Hepatic stellate cell (primary cell): ENCODE data around the gene STX19.
"Not testable (repeated sequence)": the region's sequence is repeated elsewhere in the genome, so short reads cannot be mapped to it uniquely, and the experiment has no call there.

ENCODE experiments used
- DNase-seq: peaks from one replicate; pipeline ENCODE4 v3.0.0; 2011; ENCODE audit warnings: low spot score

STX19 gene, protein sequence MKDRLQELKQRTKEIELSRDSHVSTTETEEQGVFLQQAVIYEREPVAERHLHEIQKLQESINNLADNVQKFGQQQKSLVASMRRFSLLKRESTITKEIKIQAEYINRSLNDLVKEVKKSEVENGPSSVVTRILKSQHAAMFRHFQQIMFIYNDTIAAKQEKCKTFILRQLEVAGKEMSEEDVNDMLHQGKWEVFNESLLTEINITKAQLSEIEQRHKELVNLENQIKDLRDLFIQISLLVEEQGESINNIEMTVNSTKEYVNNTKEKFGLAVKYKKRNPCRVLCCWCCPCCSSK

DNA sequence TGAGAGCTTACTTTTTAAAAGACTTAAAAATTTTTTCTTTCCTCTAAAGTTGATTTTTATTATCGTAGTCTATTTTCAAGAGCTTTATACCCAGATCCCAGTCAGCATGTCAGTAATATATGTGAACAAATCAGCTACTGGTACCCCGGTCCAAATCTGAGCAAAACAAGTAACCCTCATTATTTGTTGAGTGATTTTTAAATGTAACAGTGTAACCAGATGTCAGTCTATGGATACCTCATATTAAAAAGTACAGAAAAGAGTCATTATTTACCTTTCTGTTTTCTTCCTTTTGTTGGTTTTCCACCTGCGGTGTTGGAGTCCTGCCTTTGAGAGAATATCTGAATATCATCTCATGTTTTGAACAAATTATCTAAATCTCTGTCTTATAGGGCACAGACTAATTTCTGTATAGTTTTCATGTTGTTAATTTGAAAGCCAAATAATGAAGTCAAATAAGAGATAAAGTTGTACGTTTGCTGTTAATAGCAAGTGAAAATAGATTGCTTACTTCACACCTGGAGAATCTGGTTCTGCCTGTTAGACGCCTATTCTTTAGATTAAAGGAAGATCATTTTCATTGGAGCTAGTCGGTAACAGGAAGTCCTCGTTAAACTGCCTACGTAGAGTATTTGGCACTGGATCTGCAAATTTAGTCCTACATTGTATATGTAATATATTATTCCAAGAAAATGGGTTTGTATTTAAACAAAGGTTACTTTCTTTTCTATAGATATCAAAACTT, at the start of gene STX19:
Gene STX19 (minus strand): TSS at position 505 of the 745 bp plus-strand sequence. CDS start 13,328 bp downstream, outside the sequence.
- DNase-seq = no peak

DNA sequence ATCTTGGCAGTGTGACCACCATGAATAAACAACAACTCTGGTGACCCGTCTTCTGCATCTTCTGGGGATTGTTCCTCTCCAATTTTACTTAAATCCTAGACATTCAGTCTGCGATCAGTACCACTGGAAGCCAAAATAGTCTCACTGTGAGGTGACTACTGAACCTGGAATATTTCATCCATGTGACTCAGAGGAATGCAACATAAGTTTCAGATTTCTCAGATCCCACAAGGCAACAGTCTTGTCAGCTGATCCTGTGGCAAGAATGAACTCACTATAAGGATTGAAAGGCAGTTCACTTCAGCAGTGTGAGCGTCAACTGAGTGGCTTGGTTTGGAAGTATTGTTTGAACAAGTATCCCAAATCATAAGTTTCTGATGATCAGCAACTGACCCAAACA, 47.7 kb upstream of the STX19 start:
- no peak for DNase-seq

DNA sequence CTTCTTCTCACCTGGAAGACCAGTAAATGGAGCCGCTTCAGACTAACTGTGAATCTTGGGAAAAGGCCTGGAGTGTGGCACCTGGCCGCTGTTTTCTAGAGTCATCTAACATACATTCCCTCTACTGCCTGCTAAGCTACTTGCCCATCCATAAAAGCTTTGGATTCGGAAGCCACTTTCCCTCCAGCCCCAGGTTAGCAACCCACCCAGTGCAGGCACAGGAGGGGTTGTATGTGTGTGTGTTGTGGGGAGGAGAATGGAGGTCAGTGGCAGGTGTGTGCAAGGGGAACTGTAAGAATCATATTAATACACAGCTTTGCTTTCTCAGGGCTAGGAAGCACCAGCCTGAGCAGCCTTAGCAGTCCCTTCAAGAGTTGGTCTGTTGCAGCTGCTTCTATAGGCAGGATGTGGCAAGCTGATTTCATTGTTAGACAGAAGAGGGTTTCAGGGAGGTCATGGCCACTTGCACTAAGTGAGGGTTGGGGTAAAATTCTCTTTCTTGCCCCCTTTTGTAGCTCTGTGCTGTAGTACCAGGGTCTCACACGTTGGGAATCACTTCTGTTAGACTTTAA, 43.4 kb upstream of the STX19 start:
- DNase-seq = no peak

DNA sequence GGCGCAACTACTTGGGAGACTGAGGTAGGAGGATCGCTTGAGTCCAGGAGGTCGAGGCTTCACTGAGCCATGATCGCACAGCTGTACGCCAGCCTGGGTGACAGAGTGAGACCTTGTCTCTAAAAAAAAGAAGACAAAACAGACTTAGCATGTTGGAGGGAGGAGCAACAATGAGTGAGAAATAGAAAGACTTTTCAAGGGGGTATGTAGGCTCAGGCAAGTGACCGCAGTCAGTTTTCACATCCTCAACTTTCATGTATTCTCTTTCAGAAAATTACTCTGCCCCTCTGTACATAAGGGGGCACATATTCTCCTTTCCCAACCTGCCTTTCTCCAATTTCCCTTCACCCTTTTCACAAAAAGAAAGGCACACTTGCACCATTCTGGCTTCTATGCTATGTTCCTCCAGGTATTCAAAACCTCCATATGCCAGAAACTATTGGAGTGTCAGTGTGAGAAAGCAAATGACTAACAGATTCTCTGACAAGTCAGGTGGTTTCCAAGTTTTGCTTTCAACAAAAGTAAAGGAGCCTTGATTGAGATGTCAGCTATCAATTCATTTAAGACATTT, 42.0 kb upstream of the STX19 start:
- no peak for DNase-seq

DNA sequence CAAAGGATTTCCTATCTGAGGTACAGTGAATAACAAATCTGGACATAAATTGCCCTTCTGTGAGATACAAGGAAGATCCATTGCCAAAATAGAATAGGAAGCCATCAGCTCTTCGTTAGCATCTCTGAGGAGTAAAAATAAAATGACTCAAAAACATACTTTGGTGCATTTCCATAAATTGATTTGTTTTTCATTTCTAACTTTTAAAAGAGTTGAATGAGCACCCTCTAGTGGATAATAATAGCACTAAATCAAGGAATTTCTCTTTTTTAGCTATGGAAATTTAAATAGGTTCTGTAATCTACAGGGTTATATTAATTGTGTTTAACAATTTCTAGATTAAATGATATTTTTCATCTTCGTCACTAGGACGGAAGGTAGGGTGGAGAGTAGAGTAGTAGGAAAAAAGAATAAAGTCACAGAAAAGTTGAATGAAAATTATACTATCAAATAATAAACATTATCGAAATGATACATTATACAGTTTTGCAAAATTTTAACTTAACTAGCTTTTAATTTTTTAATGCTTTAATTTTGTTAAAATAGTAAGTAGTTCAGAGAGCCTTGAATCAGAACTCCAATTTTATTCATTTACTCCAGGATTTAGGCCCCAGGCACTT, 40.9 kb upstream of the STX19 start:
- no peak for DNase-seq

DNA sequence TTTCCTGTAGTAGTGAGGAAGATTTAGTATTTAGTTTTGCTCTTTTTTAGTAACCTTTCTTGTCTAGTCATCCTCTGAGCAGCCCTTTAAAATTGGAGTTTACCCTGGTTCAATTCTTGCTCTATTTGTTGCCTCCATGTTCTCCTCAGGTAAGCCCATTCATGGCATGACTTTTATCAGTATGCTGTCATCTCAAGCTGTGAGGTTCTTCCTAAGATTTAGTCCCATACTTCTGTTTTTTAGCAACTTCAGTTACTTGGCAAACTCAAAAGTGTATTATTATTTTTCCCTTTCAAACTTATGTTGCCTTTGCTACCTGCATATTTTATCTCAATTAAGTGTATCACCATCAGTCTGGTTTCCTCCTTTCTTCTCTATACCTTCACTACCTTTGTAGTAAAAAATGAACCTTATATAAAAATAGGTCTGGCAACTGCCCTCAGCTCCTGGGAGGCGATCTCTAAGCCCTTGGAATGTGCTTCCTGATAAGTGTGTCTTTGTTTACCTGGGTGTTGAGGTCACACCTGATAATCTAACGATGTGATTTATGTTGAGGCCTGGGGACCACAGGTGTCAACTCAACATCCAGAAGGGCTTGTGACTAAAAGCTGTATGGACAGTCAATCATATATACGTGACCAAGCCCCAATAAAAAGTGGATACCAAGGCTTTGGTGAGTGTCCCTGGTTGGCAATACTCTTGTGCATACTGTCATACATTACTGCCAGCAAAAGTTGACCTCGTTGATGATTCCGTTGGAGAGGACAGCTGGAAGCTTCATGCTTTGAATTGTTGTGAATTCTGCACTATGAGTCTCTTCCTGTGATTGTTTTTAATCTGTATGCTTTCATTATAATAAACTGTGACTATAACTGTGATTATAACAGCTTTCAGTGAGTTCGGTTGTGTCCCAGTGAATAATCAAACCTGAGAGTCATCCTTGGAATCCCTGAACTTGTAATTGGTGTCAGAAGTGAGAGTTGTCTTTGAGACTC, 38.4 kb upstream of the STX19 start:
- no peak for DNase-seq

DNA sequence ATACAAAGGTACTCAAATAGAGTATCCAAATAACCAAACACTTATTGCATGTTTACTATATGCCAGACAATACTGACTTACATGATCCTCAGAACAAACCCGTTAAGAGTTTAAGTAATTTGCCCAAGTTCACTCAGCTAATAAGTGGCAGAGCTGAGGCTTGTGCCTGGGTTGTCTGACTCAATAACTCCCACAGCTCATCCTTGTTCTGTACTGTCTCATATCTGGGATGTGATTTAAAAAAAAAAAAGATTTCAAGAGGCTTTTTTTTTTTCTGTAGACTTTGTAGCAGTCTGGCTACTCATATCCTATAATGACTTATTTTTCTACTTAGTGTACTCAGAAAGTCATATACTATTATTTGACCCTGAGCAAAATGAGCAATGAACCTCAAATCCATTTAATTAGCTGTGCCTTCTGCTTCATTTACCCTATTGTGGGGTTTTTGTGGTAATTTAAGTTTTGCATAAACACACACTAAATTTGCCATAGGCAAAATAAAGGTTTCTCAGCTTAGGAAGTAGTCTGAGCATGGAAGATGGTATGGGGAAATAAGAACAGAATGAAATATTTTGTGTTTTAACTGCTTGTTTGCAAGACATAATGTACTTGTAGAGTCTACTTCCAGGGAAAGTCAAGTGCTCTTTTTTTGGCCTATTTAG, 37.6 kb upstream of the STX19 start:
- no peak for DNase-seq

DNA sequence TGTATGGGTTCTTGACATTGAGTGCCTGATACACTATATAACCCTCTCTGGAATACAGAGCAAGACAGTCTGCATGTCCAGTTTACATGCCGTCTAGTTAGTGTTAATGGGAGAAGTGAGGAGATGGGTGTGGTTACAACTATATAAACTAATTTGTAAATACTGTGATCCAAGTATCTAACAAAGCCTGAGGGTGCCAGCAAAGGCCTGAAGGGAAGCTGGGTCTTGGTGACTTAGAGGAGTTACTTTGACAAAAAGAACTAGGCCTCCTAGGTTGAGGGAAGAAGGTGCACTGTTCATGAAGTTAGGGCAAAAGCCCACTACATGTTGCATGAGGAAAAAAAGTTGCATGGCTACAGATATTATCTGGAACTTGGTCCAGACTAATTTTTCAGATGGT, 36.7 kb upstream of the STX19 start:
- no peak for DNase-seq

DNA sequence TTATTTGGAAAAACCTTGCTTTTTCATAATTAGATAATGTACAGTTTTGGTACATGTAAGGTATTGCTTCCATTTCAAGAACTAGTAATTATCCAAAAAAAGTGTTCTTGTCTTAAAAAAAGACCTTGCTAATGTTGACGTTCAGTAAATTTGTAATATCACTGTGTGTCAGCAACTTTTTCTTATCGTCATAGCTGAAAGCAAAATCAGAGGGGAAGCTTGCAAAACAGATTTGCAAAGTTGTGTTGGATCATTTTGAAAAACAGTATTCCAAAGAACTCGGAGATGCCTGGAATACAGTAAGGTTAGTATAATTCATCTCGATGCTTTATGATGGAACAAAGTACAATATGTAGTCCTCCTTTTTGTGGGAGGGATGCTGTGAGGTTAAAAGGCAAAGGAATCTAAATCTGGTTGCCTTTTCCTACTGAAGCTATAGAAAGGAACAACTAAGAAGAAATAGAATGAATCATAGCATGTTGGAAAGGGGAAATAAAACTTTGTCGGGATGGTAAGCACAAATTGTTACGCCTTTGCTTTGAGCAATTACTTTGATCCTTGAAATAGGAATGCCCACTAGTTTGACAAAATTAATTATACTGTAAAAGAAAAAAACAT, 36.0 kb upstream of the STX19 start:
- DNase-seq = no peak

DNA sequence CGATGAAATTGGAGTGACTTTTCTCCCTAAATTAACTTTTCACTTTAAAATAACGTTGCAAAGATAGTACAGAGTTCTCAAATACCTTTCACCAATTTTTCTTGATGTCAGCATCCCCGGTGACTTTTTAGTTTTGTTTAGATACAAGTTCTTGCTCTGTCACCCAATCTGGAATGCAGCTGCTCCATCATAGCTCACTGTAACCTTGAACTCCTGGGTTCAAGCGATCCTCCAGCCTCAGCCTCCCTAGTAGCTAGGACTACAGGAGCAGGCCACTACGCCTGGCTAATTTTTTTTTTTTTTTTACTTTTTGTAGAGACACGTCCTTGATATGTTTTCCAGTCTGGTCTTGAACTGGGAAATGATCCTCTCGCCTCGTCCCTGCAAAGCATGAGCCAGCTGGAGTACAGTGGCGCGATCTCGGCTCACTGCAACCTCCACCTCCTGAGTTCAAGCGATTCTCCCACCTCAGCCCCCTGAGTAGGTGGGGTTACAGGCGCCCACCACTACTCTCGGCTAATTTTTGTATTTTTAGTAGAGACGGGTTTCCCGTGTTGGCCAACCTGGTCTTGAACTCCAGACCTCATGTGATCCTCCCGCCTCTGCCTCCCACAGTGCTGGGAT, 35.2 kb upstream of the STX19 start:
- DNase-seq = no peak

DNA sequence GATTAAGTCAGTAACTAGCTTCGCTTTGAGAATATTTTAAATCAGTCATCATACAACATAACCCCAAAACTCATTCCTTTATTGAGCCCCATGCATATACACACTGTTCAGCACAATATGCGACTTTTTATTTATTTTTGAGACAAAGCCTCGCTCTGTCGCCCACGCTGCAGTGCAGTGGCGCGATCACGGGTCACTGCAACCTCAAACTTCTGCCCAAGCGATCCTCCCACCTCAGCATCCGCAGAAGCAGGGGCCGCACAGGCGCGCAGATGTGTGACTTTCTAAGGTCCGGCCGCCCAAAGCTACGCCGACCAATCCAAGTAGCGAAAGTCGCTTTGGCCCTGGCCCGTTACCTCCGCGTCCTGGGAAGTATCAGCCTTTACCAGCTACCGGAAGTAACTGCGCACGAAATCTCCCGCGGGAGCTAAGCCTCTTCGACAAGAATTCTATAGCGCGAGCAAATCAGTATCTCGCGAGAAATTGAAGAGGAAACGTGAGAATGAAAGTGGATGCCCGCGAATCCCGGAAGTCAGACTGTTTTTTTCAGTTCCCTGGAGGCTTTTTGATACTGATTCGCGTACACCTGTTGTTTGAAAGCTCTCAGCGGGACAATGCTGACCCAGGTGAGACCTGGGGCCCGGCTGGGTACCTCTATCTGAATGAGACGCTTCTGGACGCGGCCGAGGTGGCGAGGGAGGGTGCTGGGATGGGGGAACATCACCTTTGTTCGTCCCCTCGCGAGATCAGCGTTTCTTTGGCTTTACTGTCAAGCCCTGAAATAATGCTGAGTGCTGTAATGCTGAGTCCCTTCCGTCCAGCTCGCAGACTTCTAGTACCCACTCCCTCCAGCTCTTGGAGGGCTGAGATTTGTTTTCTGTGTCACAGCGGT, 34.4 kb upstream of the STX19 start, which contains the start of the genes DHFR2 and NSUN3:
Gene DHFR2 (minus strand): TSS at position 404 of the 892 bp plus-strand sequence. CDS start 1,405 bp downstream, outside the sequence.
Gene NSUN3 (plus strand): TSS at position 549 of the 892 bp plus-strand sequence. CDS start 66 bp downstream, at position 615.
- DNase-seq = peak; percentile 77

DNA sequence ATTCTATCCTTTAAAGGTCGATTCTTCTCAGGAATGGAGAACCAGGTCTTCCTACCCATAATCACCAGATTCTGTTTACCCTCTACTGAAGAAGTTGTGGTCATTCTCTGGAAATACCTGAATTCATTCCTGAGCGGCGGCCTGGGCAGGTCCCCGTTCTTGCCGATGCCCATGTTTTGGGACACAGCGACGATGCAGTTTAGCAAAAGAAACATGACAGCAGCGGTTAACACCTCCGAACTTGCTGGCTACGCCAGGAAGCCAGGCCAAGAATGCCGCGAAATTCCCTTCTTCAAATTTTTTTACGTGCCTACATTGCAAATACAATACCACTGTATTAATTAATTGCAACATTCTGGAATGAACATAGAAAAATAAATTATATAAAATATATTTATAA, 32.9 kb upstream of the STX19 start:
- no peak for DNase-seq

DNA sequence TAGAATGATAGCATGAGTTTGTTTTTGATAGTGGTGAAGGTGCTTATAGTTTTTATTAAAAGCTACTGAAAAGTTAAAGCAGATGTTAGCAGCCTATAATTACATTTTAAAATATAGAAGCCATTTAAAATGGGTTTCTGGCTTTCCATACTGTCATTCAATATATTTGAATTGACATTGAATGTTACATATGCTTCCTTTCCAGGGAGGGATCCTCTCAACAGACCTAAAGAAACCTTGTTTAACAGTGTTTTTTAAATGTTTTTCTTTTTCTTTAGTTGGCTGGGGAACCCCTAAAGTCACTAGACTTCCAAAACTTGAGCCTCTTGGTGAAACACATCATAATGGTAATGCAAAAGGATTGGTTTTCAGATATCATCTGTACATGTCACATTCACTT, 22.1 kb upstream of the STX19 start:
- DNase-seq = no peak

DNA sequence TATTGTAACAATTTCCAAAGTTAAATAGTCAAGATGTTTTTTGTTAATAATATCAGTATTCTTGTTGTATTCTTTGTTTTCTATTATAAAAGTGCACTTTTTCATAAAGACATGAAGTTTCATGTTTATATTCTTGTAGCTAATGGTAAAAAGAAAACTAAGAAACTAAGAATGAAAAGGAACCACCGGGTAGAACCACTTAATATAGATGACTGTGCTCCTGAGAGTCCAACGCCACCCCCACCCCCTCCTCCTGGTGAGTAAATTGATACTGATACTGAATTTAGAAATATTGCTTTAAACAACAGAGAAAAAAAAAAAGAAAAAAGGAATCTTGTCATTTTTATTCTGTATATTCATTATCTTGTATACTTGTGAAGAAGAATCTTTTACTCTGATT, 20.9 kb upstream of the STX19 start:
- DNase-seq = no peak

DNA sequence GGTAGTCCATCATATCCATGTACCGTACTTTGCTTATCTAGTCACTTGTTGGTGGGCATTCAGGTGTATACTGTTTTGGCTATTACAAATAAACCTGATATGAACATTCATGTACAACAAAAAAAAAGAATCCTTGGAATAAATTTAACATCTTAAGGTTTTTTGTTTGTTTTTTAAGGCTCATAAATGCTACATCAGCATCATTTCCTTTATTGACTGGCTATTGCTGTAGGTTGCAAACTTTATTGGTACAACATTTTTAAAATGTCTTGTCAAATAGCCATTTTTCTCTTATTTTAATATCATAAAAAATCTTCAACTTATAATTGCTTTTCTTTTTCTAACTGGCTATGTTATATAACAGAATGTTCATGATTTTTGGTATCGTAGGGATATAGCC, 18.1 kb upstream of the STX19 start:
- no peak for DNase-seq

DNA sequence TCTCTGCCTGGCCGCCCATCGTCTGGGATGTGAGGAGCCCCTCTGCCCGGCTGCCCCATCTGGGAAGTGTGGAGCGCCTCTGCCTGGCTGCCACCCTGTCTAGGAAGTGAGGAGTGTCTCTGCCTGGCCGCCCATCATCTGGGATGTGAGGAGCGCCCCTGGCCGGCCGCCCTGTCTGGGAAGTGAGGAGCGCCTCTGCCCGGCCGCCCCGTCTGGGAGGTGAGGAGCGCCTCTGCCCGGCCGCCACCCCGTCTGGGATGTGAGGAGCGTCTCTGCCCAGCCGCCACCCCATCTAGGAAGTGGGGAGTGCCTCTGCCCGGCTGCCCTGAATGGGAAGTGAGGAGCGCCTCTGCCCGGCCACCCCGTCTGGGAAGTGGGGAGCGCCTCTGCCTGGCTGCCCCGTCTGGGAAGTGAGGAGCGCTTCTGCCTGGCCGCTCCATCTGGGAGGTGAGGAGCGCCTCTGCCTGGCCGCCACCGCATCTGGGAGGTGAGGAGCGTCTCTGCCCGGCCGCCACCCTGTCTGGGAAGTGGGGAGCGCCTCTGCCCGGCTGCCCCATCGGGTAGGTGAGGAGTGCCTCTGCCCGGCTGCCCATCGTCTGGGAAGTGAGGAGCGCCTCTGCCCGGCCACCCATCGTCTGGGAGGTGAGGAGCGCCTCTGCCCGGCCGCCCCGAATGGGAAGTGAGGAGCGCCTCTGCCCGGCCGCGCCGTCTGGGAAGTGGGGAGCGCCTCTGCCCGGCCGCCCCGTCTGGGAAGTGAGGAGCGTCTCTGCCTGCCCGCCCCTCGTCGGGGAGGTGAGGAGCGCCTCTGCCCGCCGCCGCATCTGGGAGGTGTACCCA, 15.9 kb upstream of the STX19 start:
- DNase-seq = not testable (repeated sequence)

DNA sequence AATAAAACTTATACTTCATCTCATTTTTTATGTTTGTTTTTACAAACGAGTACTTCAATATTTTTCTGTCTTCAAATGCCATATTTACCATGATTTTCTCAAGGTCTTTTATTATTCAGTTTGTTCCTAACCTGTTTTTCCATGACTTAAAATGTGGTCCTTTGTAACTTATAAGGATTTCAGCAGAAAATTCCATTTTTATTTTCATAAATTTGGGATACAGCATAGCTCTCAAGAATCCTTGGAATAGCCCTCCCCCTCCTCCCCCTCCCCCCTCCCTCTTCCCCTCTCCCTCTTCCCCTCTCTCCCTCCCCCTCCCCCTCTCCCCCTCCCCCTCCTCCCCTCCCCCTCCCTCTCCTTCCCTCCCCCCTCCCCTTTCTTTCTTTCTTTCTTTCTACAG, 14.9 kb upstream of the STX19 start:
- no peak for DNase-seq
